ENCODE measurements around the gene CAMSAP1. TPM values are rescaled to one million over a fixed set of nuclear protein-coding genes. Genes with fewer than 3 reads are reported as not detected.

Gene CAMSAP1
- total and polyA plus RNA-seq, 2 donors (not counting 1 experiment from before 2014, with no cell fraction given), result 6.6 to 31.0 TPM

DNA sequence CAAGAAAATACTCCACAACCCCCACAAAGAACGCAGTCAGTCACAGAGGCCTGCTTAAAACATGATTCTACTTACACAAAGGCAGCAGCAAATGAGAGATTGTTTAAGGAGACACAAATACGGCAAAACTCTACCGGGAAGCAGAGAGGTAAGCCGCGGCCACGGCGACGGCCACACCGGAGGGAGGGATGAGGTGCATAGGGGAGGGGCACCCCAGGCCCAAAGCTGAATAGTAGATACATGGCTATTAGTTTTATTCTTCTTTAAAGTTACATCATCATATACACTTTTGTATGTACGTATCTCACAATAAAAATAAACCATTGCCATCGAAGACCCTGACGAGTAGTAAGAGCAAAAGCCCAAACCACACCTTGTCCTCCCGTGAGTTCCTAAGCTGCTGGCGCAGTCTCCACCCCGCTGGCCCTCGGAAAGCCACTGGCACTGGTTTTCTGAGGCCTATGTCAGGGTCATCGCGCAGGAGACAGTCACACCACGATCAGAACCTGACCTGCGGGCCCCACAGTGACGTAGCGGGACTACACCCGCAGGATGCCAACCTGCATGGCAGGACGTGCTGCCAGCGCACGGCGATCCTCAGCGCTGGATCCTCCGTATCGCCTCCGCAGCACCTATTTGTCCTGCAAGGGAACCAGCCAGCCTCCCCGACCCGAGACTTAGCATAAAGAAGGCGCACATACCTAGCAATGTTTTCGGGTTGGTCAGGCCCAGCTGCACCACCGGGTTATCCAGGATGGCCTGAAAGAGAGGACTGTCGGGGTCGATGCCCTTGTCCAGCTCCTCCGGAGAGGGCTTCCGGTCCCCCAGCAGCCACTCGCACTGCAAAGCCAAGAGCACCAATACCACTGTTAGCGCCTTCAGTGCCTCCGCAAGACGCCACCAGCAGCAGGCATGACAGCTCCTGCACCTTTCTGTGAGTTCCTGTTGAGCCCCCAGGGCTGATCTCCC lies 30.5 kb upstream of the CAMSAP1 start:
- H4K20me1 ChIP-seq (ENCODE audit: control insufficient read depth, insufficient read depth, low read length, poor library complexity, severe bottlenecking), result no peaks in the 10 kb centered on the region
- H2AFZ ChIP-seq (ENCODE audit: insufficient read depth, low read depth, low read length, poor library complexity, severe bottlenecking), result no peak overlapping the region
- no peaks in the 10 kb centered on the region for H3K9me3 Mint-ChIP-seq (ENCODE audit: insufficient read depth)
- ChIA-PET CTCF (no interaction called here), POLR2A (no interaction called here)
- DNase-seq, result no peak
- no peaks in the 10 kb centered on the region for H3K27me3 ChIP-seq (replicated peaks in 1 of 4; ENCODE audit: control extremely low read depth in 1 of 4, control insufficient read depth in 3 of 4, insufficient read depth in 4 of 4, low read length in 3 of 4)
- H3K4me3 ChIP-seq (ENCODE audit: control extremely low read depth in 1 of 5, extremely low read depth in 1 of 5, insufficient read depth in 1 of 5, low read depth in 2 of 5, low read length in 4 of 5), result no peak overlapping the region
- no peaks in the 10 kb centered on the region for H3K4me1 ChIP-seq (ENCODE audit: control insufficient read depth in 2 of 2, insufficient read depth in 2 of 2, low read length in 2 of 2)
- peaks cover 0 to 6% (median 0%) of the 10 kb centered on the region in 3 donors for H3K9me3 ChIP-seq (ENCODE audit: control extremely low read depth in 1 of 3, control insufficient read depth in 2 of 3, insufficient read depth in 1 of 3, low read length in 2 of 3)
- intact Hi-C loops (cut with micrococcal nuclease), result no loop called here
- TF ChIP-seq, protein P1, sequence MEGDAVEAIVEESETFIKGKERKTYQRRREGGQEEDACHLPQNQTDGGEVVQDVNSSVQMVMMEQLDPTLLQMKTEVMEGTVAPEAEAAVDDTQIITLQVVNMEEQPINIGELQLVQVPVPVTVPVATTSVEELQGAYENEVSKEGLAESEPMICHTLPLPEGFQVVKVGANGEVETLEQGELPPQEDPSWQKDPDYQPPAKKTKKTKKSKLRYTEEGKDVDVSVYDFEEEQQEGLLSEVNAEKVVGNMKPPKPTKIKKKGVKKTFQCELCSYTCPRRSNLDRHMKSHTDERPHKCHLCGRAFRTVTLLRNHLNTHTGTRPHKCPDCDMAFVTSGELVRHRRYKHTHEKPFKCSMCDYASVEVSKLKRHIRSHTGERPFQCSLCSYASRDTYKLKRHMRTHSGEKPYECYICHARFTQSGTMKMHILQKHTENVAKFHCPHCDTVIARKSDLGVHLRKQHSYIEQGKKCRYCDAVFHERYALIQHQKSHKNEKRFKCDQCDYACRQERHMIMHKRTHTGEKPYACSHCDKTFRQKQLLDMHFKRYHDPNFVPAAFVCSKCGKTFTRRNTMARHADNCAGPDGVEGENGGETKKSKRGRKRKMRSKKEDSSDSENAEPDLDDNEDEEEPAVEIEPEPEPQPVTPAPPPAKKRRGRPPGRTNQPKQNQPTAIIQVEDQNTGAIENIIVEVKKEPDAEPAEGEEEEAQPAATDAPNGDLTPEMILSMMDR (IDR thresholded peaks at IDR 0.05), result no peak
- TF ChIP-seq EZH2 (IDR thresholded peaks at IDR 0.05; ENCODE audit: borderline replicate concordance, insufficient read depth, low read depth, low read length, poor library complexity, severe bottlenecking), result no peak
- no peak overlapping the region for H3K9ac ChIP-seq (ENCODE audit: low read length)
- no peak overlapping the region for H3K27ac ChIP-seq (ENCODE audit: low read length in 2 of 2)
- no peaks in the 10 kb centered on the region for H3K79me2 ChIP-seq (ENCODE audit: control insufficient read depth, insufficient read depth, low read length)
- no peak for ATAC-seq (ENCODE audit: low read depth)
- no peaks in the 10 kb centered on the region for H3K27me3 Mint-ChIP-seq
- H3K36me3 ChIP-seq (replicated peaks in 1 of 2; ENCODE audit: control extremely low read depth in 1 of 2, control insufficient read depth in 1 of 2, extremely low read depth in 1 of 2, insufficient read depth in 2 of 2, low read length in 1 of 2), result peaks cover 7 to 52% of the 10 kb centered on the region in 2 experiments
- H3K27ac Mint-ChIP-seq, result no peak overlapping the region
- no peaks in the 10 kb centered on the region for H3K4me1 Mint-ChIP-seq
- H3K4me2 ChIP-seq (replicated peaks; ENCODE audit: low read depth, low read length, poor library complexity, severe bottlenecking), result no peak overlapping the region
- no peak overlapping the region for H3K4me3 Mint-ChIP-seq
- WGBS (ENCODE audit: insufficient coverage), result 98% methylated on average over 35 of the region's 44 CpGs

DNA sequence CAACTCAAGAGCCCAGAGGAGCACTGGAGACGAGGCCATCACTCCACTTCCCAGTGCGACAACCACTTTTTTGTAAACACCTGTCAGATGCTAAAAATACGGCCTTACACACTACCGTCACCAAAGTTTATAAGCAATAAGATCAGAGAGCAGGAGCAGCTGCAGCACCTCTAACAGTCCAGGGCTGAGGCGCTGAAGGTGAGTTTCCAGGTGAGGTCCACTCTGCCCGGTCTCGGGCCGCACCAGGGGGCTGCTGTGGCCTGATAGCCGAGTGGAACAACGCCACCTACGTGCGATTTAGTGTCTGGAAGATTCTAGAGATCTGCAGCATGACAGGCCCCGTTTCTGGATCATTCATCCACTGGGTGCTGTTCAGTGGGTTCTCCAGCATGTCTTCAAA lies 25.8 kb upstream of the CAMSAP1 start:
- H3K4me3 ChIP-seq (ENCODE audit: control extremely low read depth in 1 of 5, extremely low read depth in 1 of 5, insufficient read depth in 1 of 5, low read depth in 2 of 5, low read length in 4 of 5), result no peak overlapping the region
- DNase-seq (no peak), ATAC-seq (ENCODE audit: low read depth) (no peak)
- H3K27ac ChIP-seq (ENCODE audit: low read length in 2 of 2), result no peak overlapping the region
- H3K4me3 Mint-ChIP-seq, result no peak overlapping the region
- ChIA-PET CTCF (no interaction called here), POLR2A (no interaction called here)
- H3K9me3 ChIP-seq (ENCODE audit: control extremely low read depth in 1 of 3, control insufficient read depth in 2 of 3, insufficient read depth in 1 of 3, low read length in 2 of 3), result no peaks in the 10 kb centered on the region
- no peaks in the 10 kb centered on the region for H4K20me1 ChIP-seq (ENCODE audit: control insufficient read depth, insufficient read depth, low read length, poor library complexity, severe bottlenecking)
- no peak overlapping the region for H3K27ac Mint-ChIP-seq
- H3K9me3 Mint-ChIP-seq (ENCODE audit: insufficient read depth), result no peaks in the 10 kb centered on the region
- H3K4me1 Mint-ChIP-seq, result no peaks in the 10 kb centered on the region
- H3K9ac ChIP-seq (ENCODE audit: low read length), result no peak overlapping the region
- no peaks in the 10 kb centered on the region for H3K27me3 Mint-ChIP-seq
- 98% methylated on average over 13 of the region's 13 CpGs for WGBS (ENCODE audit: insufficient coverage)
- H2AFZ ChIP-seq (ENCODE audit: insufficient read depth, low read depth, low read length, poor library complexity, severe bottlenecking), result no peak overlapping the region
- H3K27me3 ChIP-seq (replicated peaks in 1 of 4; ENCODE audit: control extremely low read depth in 1 of 4, control insufficient read depth in 3 of 4, insufficient read depth in 4 of 4, low read length in 3 of 4), result no peaks in the 10 kb centered on the region
- H3K4me1 ChIP-seq (ENCODE audit: control insufficient read depth in 2 of 2, insufficient read depth in 2 of 2, low read length in 2 of 2), result no peaks in the 10 kb centered on the region
- H3K36me3 ChIP-seq (replicated peaks in 1 of 2; ENCODE audit: control extremely low read depth in 1 of 2, control insufficient read depth in 1 of 2, extremely low read depth in 1 of 2, insufficient read depth in 2 of 2, low read length in 1 of 2), result peaks cover 4 to 43% of the 10 kb centered on the region in 2 experiments
- intact Hi-C loops (cut with micrococcal nuclease), result no loop called here
- TF ChIP-seq, protein P1 (IDR thresholded peaks at IDR 0.05), result no peak
- TF ChIP-seq EZH2 (IDR thresholded peaks at IDR 0.05; ENCODE audit: borderline replicate concordance, insufficient read depth, low read depth, low read length, poor library complexity, severe bottlenecking), result no peak
- no peak overlapping the region for H3K4me2 ChIP-seq (replicated peaks; ENCODE audit: low read depth, low read length, poor library complexity, severe bottlenecking)
- H3K79me2 ChIP-seq (ENCODE audit: control insufficient read depth, insufficient read depth, low read length), result no peaks in the 10 kb centered on the region
